HK-2 (cell line): ENCODE results near the gene TIMP3.

Source experiments
- DNase-seq: peaks from one replicate; pipeline ENCODE4 v3.0.0-alpha.2; 2018; ENCODE audit not compliant: unreplicated experiment

Gene TIMP3

GRCh38 chr22:32829451-32829851, 27.9 kb downstream of the TIMP3 start:
- no peak for DNase-seq

GRCh38 chr22:32830473-32830872, 29.0 kb downstream of the TIMP3 start:
- no peak for DNase-seq

GRCh38 chr22:32830957-32831356, 29.5 kb downstream of the TIMP3 start:
- DNase-seq = no peak

GRCh38 chr22:32831584-32831983, 30.1 kb downstream of the TIMP3 start:
- no peak for DNase-seq

- no peak for DNase-seq
Measured at GRCh38 chr22:32832174-32832573, 30.7 kb downstream of the TIMP3 start.

GRCh38 chr22:32836280-32837123, 35.0 kb downstream of the TIMP3 start:
- DNase-seq = no peak

GRCh38 chr22:32837142-32837541, 35.6 kb downstream of the TIMP3 start:
- DNase-seq = no peak

- no peak for DNase-seq
Measured at GRCh38 chr22:32837803-32838202, 36.3 kb downstream of the TIMP3 start.

- no peak for DNase-seq
Measured at GRCh38 chr22:32839831-32840584, 38.5 kb downstream of the TIMP3 start.

GRCh38 chr22:32841175-32841574, 39.7 kb downstream of the TIMP3 start:
- DNase-seq = no peak

- no peak for DNase-seq
Measured at GRCh38 chr22:32842486-32842885, 41.0 kb downstream of the TIMP3 start.

GRCh38 chr22:32843300-32843699, 41.8 kb downstream of the TIMP3 start:
- DNase-seq = no peak

- DNase-seq = no peak
Measured at GRCh38 chr22:32844251-32844650, 42.7 kb downstream of the TIMP3 start.

- no peak for DNase-seq
Measured at GRCh38 chr22:32846780-32847491, 45.4 kb downstream of the TIMP3 start.

GRCh38 chr22:32848226-32848625, 46.7 kb downstream of the TIMP3 start:
- DNase-seq = no peak

GRCh38 chr22:32849501-32849900, 48.0 kb downstream of the TIMP3 start:
- DNase-seq = no peak

- no peak for DNase-seq
Measured at GRCh38 chr22:32850157-32850556, 48.7 kb downstream of the TIMP3 start.

GRCh38 chr22:32850591-32851517, 49.3 kb downstream of the TIMP3 start:
- no peak for DNase-seq

- no peak for DNase-seq
Measured at GRCh38 chr22:32852395-32853251, 51.1 kb downstream of the TIMP3 start.

- DNase-seq = no peak
Measured at GRCh38 chr22:32853662-32854061, 52.2 kb downstream of the TIMP3 start.
